Measurements from ENCODE around the gene TEX22. TPM values are rescaled to one million over a fixed set of nuclear protein-coding genes. Genes with fewer than 3 reads are reported as not detected.

The TEX22 gene
- total RNA-seq, 2 donors from 2014 or later: 0.60 to 1.7 TPM

DNA sequence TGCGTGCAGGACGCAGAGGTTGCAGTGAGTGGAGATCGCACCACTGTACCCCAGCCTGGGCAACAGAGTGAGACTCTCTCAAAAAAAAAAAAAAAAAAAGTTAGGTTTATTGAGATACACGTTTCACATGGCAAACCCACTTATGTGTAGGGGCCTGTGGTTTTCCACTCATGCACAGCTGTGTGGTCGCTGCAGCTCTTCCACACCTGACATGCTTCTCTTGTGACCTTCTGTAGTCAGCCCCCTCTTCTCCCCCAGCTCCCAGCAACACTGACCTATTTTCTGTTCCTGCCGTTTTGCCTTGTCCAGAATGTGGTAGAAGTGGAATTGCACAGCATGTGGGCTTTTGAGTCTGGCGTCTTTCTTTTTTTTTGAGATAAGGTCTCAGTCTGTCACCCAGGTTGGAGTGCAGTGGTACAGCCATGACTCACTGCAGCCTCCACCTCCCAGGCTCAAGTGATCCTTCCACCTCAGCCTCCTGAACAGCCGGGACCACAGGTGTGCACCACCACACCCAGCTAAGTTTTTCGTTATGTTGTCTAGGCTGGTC, 29.7 kb downstream of the TEX22 start:
- no peak for ATAC-seq
- Mint-ChIP-seq H3K27me3 (no peaks in the 10 kb centered on the region), H3K4me3 (no peak overlapping the region), H3K4me1 (peaks cover 7% of the 10 kb centered on the region), H3K36me3 (ENCODE audit: low read depth) (peaks cover 3% of the 10 kb centered on the region), H3K27ac (peak overlapping the region; percentile 69)
- no peaks in the 10 kb centered on the region for H3K9me3 ChIP-seq (ENCODE audit: control insufficient read depth, low read length, poor library complexity, severe bottlenecking)
- DNase-seq: no peak

DNA sequence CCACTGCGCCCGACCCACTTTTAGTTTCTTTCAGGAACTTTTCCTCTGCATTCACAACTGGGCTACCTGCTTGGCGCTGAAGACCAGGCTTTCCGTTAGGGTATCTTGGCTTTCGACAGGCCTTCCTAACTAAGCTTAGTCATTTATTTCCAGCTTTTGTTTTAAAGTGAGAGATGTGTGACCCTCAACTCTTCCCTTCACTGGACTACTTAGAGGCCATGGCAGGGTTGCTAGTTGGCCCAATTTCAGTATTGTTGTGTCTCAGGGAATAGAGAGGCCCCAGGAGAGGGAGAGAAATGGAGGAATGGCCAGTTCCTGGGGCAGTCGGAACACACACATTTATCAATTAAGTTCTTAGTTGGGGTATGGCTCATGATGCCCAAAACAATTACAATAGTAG, 31.7 kb downstream of the TEX22 start:
- Mint-ChIP-seq H3K4me1 (peaks cover 8% of the 10 kb centered on the region), H3K27me3 (no peaks in the 10 kb centered on the region), H3K36me3 (ENCODE audit: low read depth) (peaks cover 3% of the 10 kb centered on the region), H3K27ac (no peak overlapping the region), H3K4me3 (no peak overlapping the region)
- no peak for DNase-seq
- no peaks in the 10 kb centered on the region for H3K9me3 ChIP-seq (ENCODE audit: control insufficient read depth, low read length, poor library complexity, severe bottlenecking)
- no peak for ATAC-seq

DNA sequence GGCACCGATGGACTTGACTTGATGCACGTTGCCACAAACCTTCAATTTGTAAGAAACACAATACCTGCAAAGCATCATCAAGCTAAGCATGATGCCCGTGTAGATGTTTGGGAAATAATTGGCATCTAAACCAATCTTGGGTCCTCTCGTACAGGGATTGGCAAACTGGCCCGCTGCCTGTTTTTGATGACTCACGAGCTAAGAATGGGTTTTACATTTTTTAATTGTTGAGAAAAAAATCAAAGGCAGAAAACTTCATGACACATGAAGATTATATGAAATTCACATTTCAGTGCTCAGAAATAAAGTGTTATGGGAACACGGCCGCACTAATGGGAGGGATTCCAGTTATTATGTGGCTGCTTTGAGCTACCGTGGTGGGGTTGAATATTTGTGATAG, 32.2 kb downstream of the TEX22 start:
- H3K27me3 Mint-ChIP-seq: no peaks in the 10 kb centered on the region
- peaks cover 3% of the 10 kb centered on the region for H3K36me3 Mint-ChIP-seq (ENCODE audit: low read depth)
- H3K4me1 Mint-ChIP-seq: peaks cover 10% of the 10 kb centered on the region
- no peak overlapping the region for H3K4me3 Mint-ChIP-seq
- no peaks in the 10 kb centered on the region for H3K9me3 ChIP-seq (ENCODE audit: control insufficient read depth, low read length, poor library complexity, severe bottlenecking)
- no peak overlapping the region for H3K27ac Mint-ChIP-seq
- no peak for ATAC-seq
- no peak for DNase-seq

DNA sequence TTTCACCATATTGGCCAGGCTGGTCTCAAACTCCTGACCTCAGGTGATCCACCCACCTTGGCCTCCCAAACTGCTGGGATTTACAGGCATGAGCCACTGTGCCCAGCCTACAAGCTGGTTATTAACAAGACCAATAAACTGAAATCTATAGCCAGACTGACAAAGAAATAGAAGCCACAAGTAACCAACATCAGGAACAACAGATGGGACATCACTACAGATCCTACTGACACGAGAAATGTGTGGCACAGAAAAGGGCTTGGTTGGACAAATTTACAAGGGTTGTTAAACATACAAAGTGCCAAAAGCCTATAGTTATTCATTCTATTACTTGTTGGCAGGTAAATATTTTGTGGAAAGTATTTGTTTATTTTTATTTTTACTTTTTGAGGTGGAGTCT, 32.9 kb downstream of the TEX22 start:
- H3K36me3 Mint-ChIP-seq (ENCODE audit: low read depth): peaks cover 3% of the 10 kb centered on the region

DNA sequence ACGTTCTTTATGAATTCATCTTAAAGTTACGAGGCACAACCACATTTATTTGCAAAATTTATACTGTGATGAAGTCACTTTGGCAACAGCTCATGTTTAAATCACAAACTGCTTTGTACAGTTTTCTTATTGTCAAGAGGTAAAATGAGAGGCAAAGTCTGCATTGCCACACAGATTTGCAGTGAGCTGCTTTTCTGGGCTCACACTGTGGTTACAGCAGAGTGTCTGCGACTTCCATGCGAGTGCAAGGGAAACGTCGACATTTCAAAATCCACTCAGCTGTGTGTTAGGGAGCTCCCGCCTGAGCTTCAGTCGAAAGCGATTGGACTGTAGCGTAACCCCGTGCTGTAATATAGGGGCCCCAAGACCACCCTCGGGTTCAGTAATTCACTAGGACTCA, 34.3 kb downstream of the TEX22 start:
- Mint-ChIP-seq H3K4me3 (no peak overlapping the region), H3K36me3 (ENCODE audit: low read depth) (no peaks in the 10 kb centered on the region), H3K4me1 (peaks cover 13% of the 10 kb centered on the region), H3K27ac (no peak overlapping the region), H3K27me3 (no peaks in the 10 kb centered on the region)
- DNase-seq (no peak), ATAC-seq (no peak)
- H3K9me3 ChIP-seq (ENCODE audit: control insufficient read depth, low read length, poor library complexity, severe bottlenecking): no peaks in the 10 kb centered on the region

More for the DNA sequence above, 32.9 kb downstream of the TEX22 start:
- DNase-seq (no peak), ATAC-seq (no peak)
- Mint-ChIP-seq H3K4me3 (no peak overlapping the region), H3K27me3 (no peaks in the 10 kb centered on the region), H3K4me1 (peaks cover 16% of the 10 kb centered on the region), H3K27ac (no peak overlapping the region)
- H3K9me3 ChIP-seq (ENCODE audit: control insufficient read depth, low read length, poor library complexity, severe bottlenecking): no peaks in the 10 kb centered on the region

DNA sequence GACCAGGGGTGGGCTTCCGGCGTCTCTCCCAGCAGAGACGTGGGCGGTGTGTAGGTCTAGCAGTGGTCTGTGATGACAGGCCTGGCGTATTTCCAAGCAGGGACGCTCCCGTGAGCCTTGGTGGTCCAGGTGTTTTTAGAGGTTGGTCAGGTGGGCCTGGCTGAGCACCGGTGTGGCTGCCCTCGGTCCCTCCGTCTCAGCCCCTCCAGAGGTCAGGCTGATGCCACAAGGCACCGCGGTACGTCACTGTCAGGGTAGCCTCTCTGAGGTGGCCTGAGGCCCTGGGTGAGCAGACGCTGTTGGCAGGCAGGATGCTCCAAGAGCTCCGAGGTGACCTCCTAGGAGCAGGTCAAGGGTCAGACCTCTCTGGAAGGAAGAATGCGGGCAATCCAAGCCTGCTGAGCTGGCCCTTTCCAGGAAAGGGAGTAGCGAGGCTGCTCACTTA, 34.8 kb downstream of the TEX22 start:
- H3K27me3 Mint-ChIP-seq: no peaks in the 10 kb centered on the region
- H3K36me3 Mint-ChIP-seq (ENCODE audit: low read depth): no peaks in the 10 kb centered on the region
- ATAC-seq: no peak
- peaks cover 13% of the 10 kb centered on the region for H3K4me1 Mint-ChIP-seq
- no peak overlapping the region for H3K27ac Mint-ChIP-seq
- H3K4me3 Mint-ChIP-seq: no peak overlapping the region
- H3K9me3 ChIP-seq (ENCODE audit: control insufficient read depth, low read length, poor library complexity, severe bottlenecking): no peaks in the 10 kb centered on the region
- no peak for DNase-seq

DNA sequence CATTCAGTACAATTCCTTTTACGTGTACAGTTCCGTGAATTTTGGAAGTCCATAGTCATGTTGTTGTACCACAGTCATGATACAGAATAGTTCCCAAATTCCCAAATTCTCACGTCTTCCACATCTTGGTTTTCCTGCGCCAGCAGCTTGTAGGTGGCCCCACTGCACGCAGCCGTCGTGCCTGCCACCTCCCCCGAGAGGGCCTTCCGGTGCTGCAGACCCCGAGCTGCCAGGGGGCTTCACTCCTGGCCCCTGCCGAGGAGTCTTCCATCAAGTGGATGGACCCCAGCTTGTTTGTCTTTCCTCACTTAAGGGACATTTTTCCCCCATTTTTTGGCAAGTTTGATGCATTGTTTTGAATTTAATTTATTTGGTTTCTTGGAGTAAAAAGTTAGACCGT, 38.1 kb downstream of the TEX22 start:
- Mint-ChIP-seq H3K27me3 (no peaks in the 10 kb centered on the region), H3K36me3 (ENCODE audit: low read depth) (no peaks in the 10 kb centered on the region), H3K4me3 (no peak overlapping the region), H3K27ac (no peak overlapping the region), H3K4me1 (peaks cover 13% of the 10 kb centered on the region)
- H3K9me3 ChIP-seq (ENCODE audit: control insufficient read depth, low read length, poor library complexity, severe bottlenecking): no peaks in the 10 kb centered on the region
- ATAC-seq (no peak), DNase-seq (no peak)

DNA sequence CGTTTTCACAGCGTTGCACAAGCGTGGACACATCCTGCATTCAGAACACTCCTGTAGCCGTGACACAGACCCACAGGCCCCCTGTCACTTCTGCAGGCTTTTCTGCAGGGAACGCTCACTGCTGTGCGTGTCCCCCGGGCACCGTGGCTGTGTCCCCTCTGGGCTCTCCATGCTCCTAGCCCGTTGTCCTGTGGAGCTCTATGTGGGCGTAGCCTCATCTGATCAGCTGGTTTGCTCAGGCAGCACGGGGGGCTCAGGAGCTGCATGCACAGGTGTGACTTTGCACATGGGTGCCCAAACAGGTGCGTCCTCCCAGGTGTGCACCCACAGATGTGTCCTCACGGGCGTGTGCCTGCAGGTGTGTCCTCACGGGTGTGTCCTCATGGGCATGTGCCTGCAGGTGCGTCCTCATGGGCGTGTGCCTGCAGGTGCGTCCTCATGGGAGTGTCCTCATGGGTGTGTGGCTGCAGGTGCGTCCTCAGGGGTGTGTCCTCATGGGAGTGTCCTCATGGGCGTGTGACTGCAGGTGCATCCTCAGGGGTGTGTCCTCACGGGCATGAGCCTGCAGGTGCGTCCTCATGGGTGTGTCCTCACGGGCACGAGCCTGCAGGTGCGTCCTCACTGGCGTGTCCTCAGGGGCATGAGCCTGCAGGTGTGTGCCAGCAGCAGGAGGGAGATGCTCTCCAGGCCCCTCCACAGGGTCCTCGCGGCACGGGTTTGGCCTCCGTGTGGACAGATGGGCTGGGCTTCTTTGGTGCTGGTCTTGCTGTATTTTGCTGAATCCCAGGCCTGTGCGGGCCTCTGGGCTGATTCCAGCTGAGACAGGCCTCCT, 38.8 kb downstream of the TEX22 start:
- Mint-ChIP-seq H3K4me3 (no peak overlapping the region), H3K27ac (no peak overlapping the region), H3K36me3 (ENCODE audit: low read depth) (peaks cover 2% of the 10 kb centered on the region), H3K27me3 (no peaks in the 10 kb centered on the region), H3K4me1 (peaks cover 15% of the 10 kb centered on the region)
- DNase-seq: no peak
- no peak for ATAC-seq
- no peaks in the 10 kb centered on the region for H3K9me3 ChIP-seq (ENCODE audit: control insufficient read depth, low read length, poor library complexity, severe bottlenecking)

DNA sequence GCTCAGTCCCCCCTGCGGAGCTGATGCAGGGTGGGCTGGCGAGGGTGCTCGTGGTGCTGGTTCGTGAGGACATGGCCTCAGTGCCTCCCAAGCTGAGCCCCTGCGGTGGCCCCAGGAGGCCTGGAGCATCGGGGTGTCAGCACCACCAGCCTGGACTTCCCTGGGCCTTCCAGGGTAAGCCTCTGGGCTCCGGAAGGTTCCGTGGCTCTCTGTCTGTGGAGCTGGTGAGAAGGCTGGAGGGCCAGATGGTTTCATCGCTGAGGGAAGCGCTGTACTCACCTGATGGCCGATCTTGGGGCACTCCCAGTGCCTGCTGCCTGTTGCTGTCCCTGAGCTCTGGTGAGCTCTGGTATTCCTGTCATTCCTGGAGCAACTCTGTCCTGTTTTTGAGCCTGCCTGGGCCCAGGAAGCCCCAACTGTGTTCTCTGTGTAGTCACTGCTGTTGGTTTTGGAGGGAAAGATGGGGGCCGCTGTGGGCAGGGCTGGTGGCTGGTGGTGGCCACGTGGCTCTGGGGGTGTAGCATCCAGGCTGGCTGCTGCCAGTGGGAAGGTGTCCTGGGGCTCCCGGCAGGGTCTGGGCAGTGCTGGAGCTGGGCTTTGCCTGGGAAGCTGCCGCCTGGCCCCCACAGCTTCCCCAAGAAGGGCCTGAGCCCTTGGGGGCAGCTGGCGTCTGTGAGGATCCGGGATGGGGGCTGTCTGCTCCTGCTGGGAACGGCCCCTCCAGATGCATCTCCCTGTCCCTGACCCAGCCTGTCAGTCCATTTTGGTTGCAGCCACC, 39.6 kb downstream of the TEX22 start:
- Mint-ChIP-seq H3K27me3 (no peaks in the 10 kb centered on the region), H3K36me3 (ENCODE audit: low read depth) (peaks cover 2% of the 10 kb centered on the region), H3K4me3 (no peak overlapping the region), H3K4me1 (peaks cover 15% of the 10 kb centered on the region), H3K27ac (no peak overlapping the region)
- H3K9me3 ChIP-seq (ENCODE audit: control insufficient read depth, low read length, poor library complexity, severe bottlenecking): no peaks in the 10 kb centered on the region
- ATAC-seq (no peak), DNase-seq (no peak)

DNA sequence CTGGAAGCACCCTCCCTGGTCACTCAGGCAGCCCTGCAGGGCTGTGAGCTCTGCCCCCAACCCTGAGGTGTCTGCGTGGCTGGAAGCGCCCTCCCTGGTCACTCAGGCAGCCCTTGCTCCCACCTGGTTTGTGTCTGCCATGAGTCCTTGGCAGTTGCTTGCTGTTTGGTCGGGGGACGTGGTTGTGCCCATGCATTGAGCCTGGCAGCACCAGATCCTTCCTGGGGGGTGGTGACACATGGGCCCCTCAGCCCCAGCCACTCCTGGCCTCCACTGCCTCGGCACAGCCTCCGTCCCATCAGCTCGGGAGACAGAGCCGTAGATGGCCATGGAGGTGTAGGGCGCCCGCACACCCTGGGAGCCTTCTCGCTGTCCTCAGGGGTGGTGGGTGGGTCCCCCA, 40.8 kb downstream of the TEX22 start:
- Mint-ChIP-seq H3K27ac (no peak overlapping the region), H3K4me1 (peaks cover 15% of the 10 kb centered on the region), H3K27me3 (no peaks in the 10 kb centered on the region), H3K36me3 (ENCODE audit: low read depth) (peaks cover 2% of the 10 kb centered on the region), H3K4me3 (no peak overlapping the region)
- DNase-seq (no peak), ATAC-seq (no peak)
- H3K9me3 ChIP-seq (ENCODE audit: control insufficient read depth, low read length, poor library complexity, severe bottlenecking): no peaks in the 10 kb centered on the region

DNA sequence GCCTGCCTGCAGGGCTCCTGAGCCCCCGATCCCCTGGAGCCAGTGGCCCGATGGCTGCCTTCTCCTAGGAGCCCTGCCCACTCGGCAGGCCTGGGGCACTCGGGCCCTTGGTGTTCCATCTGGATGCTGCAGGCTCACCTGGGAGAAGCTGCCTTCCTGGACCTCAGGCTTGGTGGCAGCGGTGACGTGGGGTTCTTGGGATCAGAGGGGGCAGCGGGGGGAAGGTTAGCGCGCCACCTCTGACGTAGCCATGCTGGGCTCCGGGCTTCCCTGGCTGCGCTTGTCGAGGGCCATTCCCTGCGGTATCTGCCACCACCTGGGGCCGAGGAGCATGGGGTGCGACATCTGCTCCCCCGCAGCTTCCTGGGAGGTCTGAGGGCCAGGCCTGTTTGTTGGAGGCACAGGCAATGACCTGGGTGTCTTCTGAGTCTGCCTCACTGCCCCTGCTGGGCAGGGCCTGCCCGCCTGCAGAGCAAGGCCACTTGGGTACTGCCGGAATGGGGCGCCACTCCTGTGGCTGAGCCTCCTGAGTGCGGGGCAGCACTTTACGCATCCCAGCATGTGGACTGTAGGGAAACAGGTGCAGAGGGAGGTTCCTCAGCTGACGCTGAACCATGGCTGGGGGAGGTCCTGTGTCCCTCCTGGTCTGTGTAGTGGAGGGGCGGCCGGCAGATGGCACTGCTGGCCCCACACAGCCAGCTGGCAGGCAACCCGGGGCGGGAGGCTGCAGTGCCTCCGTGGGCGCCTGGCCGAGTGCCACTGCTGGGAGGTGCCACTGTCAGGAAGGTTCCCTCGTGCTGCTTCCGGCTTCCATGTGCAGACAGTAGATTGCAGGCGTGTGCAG, 41.6 kb downstream of the TEX22 start:
- Mint-ChIP-seq H3K27ac (no peak overlapping the region), H3K36me3 (ENCODE audit: low read depth) (peaks cover 2% of the 10 kb centered on the region), H3K4me1 (peaks cover 12% of the 10 kb centered on the region), H3K27me3 (no peaks in the 10 kb centered on the region), H3K4me3 (peak overlapping the region; percentile 15)
- no peak for ATAC-seq
- H3K9me3 ChIP-seq (ENCODE audit: control insufficient read depth, low read length, poor library complexity, severe bottlenecking): no peaks in the 10 kb centered on the region
- no peak for DNase-seq

DNA sequence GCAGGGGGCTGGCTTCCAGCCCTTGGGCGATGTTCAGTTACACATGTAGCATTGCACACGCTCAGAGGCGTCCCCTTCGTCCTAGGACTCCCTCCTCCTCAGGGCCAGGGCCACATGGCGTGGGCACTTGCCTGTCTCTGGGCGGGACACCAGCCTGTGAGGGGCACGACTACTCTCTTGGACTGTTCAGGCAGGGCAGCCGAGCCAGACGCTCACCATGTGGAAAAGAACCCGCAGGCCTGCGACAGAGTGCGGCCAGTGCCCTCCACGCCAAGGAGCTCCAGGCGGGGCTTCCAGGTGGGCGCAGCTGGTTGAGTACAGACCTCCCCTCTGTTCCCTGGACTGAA, 42.2 kb downstream of the TEX22 start:
- H3K4me1 Mint-ChIP-seq: peaks cover 9% of the 10 kb centered on the region
- H3K9me3 ChIP-seq (ENCODE audit: control insufficient read depth, low read length, poor library complexity, severe bottlenecking): no peaks in the 10 kb centered on the region
- H3K27ac Mint-ChIP-seq: no peak overlapping the region
- DNase-seq: no peak
- no peaks in the 10 kb centered on the region for H3K27me3 Mint-ChIP-seq
- no peak for ATAC-seq
- peak overlapping the region; percentile 15 for H3K4me3 Mint-ChIP-seq
- peaks cover 2% of the 10 kb centered on the region for H3K36me3 Mint-ChIP-seq (ENCODE audit: low read depth)

DNA sequence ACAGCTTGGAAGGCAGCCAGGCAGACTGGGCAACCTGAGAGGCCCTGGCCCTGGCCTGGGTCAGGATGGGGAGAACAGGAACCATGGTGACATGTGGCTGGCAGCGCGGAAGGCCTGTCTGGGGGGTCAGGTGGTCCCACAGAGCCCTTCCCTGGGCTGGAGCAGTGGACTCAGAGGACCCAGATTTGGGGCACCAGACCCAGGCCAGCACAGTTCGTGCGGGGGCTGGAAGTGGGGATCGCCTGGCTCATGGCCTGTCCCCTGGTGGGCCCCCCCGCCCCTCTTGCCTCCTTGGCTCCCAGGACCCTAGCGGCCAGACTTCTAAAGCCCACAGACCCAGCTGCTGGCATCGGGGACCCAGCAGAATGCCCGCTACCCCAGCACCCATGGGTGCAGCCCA, 42.7 kb downstream of the TEX22 start:
- ATAC-seq: no peak

More for the DNA sequence above, 42.7 kb downstream of the TEX22 start:
- peaks cover 5% of the 10 kb centered on the region for H3K4me1 Mint-ChIP-seq
- no peak overlapping the region for H3K4me3 Mint-ChIP-seq
- DNase-seq: no peak
- H3K27ac Mint-ChIP-seq: no peak overlapping the region
- no peaks in the 10 kb centered on the region for H3K9me3 ChIP-seq (ENCODE audit: control insufficient read depth, low read length, poor library complexity, severe bottlenecking)
- peaks cover 2% of the 10 kb centered on the region for H3K36me3 Mint-ChIP-seq (ENCODE audit: low read depth)
- H3K27me3 Mint-ChIP-seq: no peaks in the 10 kb centered on the region

All from T-helper 17 cell (primary cell).